ENCODE results near the gene NYAP2.

The NYAP2 gene

GRCh38 chr2:225573603-225574002, 174.1 kb downstream of the NYAP2 start:
- DNase-seq, result no peak

- no peak for DNase-seq
These were observed 175.2 kb downstream of the NYAP2 start for GRCh38 chr2:225574582-225575138.

- DNase-seq, result no peak
These were observed 181.6 kb downstream of the NYAP2 start for GRCh38 chr2:225581135-225581534.

DNA sequence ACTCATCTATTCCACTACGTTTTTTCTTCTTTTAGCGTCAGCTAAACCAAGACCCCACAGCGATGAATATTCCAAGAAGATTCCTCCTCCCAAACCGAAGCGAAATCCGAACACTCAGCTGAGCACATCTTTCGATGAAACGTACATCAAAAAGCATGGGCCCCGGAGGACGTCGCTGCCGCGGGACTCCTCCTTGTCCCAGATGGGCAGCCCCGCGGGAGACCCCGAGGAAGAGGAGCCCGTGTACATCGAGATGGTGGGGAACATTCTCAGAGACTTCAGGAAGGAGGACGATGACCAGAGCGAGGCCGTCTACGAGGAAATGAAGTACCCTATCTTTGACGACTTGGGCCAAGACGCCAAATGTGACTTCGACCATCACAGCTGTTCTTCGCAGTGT, 182.4 kb downstream of the NYAP2 start:
- DNase-seq, result no peak

DNA sequence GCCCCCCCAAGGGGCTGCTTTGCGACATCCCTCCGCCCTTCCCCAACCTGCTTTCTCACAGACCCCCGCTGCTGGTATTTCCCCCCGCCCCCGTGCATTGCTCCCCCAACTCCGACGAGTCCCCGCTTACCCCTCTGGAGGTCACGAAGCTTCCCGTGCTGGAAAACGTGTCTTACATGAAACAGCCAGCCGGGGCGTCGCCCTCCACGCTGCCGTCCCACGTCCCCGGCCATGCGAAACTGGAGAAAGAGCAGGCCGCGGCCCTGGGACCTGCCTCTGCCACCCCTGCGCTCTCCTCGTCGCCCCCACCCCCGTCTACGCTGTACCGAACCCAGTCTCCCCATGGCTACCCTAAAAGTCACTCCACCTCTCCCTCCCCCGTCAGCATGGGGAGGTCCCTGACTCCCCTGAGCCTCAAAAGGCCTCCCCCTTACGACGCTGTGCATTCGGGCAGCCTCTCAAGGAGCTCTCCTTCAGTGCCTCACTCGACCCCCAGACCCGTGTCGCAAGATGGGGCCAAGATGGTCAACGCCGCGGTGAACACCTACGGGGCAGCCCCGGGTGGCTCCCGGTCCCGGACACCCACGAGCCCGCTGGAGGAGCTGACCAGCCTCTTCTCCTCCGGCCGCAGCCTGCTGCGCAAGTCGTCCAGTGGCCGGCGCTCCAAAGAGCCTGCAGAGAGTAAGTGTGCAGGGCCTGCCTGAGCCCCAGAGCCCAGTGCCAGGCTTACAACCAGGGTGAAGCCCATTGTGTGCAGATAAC, 183.0 kb downstream of the NYAP2 start:
- no peak for DNase-seq

- no peak for DNase-seq
These were observed 185.3 kb downstream of the NYAP2 start for GRCh38 chr2:225584796-225585195.

GRCh38 chr2:225590932-225591331, 191.4 kb downstream of the NYAP2 start:
- no peak for DNase-seq

DNA sequence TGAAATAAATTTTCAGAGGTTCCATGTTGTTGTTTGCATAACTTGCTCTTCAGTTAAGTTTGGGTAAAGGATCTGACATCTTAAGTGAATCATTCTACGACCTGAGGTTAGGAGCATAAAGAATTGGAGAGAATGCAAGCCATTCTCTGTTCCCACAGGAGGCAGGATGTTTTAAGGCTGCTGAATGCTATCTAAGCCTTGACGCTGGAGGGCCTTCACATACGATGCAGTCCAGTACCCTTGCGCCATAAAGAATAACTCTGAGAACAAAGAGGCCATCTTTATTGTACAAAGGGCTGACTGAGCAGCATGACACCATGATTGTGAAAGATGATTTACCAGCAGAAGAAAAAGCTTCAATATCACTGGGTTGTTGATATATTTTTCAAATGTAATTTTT, 198.4 kb downstream of the NYAP2 start:
- DNase-seq, result no peak

- DNase-seq, result no peak
These were observed 198.9 kb downstream of the NYAP2 start for GRCh38 chr2:225598426-225598825.

GRCh38 chr2:225598897-225599296, 199.4 kb downstream of the NYAP2 start:
- DNase-seq, result no peak

- no peak for DNase-seq
These were observed 200.3 kb downstream of the NYAP2 start for GRCh38 chr2:225599856-225600255.

GRCh38 chr2:225600444-225600843, 200.9 kb downstream of the NYAP2 start:
- DNase-seq, result no peak

GRCh38 chr2:225600865-225601264, 201.4 kb downstream of the NYAP2 start:
- no peak for DNase-seq

DNA sequence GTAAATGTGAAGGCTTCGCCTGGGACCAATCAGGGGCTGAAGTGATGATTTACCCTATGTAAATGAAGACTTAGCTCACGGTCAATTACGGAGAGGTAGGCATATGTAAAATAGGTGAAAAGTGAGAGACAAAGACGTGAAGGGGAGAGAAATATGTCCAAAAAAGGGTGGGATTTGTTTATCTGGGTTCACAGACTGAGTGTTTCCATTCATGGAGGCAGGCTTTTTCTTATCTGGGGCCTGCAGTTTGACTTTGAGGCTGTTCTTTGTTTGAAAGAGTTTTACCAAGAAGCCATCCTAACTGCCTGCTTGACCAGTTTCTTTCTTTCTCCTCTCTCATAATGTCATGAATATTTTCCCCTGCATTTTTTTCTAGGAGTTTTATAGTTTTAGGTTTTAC, 202.7 kb downstream of the NYAP2 start:
- no peak for DNase-seq

GRCh38 chr2:225608136-225608535, 208.6 kb downstream of the NYAP2 start:
- no peak for DNase-seq

DNA sequence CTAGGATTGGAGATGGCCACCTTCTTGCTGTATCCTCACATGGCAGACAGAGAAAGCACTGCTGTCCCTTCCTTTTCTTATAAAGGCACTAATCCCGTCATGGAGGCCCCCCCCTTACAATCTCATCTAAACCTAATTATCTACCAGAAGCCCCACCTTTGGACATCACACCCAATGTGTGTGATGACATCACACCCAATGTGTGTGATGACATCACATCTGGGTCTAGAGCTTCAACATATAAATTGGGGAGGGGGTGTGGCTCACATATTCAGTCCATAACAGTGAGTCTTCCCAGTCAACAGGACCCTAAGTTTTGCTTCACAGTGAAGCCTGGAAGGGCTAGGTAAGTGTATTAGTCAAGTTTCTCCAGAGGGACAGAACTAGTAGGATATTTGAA, 213.1 kb downstream of the NYAP2 start:
- DNase-seq, result no peak

DNA sequence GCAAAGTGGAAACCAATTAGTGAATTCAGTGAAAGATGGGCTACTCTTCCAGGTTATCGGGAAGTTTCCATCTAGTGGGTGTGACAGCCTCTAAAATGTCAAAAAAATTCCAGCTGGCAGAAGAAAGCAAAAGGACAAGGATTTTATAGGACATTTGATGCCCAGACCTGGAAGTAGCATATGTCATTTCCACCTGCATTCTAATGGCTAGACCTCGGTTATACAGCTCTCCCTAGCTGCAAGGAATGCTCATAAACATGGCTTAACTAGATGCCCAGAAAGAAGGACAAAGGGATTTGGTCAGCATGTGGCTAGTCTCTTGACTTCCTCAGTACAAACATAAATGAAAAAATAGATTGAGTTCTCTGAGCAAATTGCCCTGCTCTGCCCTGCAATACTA, 215.4 kb downstream of the NYAP2 start:
- DNase-seq, result no peak

DNA sequence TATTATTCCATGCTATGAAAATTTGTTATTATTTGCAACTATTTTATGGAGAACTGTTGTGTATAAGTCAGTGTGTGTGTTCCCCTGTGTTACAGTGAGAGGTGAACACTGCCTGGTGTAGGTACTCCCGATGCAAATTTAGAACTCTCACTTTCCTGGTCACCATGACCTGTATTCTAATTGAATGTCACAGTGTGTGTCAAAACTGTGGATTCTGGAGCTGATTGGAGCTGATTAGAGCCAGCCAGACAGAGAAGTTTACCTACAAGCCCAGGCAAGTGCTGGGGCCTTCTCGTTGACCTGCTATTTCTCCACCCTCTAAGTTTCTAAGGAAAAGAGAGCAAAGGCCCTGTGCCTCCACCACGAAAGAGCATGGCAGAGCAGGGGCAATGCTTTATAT, 216.0 kb downstream of the NYAP2 start:
- no peak for DNase-seq

GRCh38 chr2:225616372-225616771, 216.9 kb downstream of the NYAP2 start:
- DNase-seq, result no peak

DNA sequence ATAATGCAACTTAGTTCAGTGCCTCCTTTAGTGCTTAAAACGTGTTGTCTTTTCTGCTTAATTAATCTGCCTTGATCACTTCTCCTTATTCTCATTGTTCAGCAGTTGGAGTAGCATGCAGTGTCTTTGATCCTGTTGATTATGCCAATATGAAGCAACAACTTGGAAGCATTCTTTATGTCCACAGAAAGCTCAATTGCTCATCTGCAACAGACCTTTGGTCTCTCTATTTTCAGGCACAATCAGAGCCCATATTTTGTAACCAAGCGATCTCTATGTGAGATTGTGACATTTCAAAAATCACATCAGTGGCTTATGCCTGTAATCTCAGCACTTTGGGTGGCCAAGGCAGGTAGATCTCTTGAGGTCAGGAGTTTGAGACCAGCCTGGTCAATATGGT, 217.3 kb downstream of the NYAP2 start:
- DNase-seq, result no peak

GRCh38 chr2:225620227-225620626, 220.7 kb downstream of the NYAP2 start:
- DNase-seq, result no peak

DNA sequence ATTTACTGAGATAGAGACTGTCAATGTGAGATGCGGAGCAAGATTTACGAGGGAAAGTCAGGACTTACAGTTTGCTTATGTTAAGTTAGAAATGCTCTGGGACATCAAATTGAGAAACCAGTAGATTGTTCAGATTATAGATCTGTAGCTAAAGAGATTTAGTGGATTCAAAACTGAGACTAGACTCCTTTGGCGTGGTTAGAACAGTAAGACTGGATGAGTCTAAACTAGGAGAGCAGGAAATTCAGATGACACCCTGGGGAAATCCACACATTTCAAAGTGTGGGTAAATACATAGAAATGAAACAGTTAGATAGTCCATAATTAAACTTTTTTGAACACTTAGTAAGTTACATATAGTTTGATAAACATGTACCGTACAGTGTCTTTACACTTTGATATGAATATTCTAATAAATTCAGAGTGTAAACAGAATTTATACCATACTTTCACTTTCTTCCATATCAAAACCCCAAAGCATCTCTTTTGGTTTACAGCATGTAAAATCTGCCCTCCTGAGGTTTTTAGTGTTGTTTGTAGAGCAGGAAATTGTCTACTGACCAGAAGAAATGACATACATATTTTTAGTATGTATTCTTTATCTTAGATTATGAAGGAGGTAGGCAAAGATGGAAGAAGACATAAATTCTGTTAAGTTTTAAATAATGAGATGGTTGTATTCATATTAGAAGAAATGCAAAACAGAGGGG, 231.5 kb downstream of the NYAP2 start:
- no peak for DNase-seq

- no peak for DNase-seq
These were observed 232.8 kb downstream of the NYAP2 start for GRCh38 chr2:225632351-225632750.

DNA sequence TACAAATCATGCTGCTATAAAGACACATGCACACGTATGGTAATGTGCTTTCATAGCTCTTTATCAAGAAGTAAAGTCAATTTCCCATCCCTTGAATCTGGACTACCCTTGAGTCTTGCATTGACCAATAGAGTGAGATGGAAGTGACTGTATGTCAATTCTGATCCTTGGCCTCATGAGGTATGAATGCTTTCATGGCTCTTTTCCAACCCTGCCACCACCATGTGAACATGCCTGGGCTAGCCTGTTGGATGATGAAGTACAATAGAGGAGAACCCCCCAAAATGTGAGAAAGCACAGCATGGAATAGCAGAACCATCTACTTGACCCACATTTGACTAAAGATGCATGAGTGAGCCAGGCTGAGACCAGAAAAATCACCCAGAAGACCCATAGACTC, 237.0 kb downstream of the NYAP2 start:
- DNase-seq, result no peak
